ENCODE measurements around the gene SKP1.
"Not testable (repeated sequence)": the region's sequence is repeated elsewhere in the genome, so short reads cannot be mapped to it uniquely, and the experiment has no call there.

SKP1 gene

GRCh38 chr5:134174841-134175839, 1.6 kb downstream of the SKP1 start:
- H3K4me3 ChIP-seq (ENCODE audit: low read depth, low read length): peak overlapping the region; percentile 95
- DNase-seq (ENCODE audit: low read depth): no peak
- no peak for TF ChIP-seq CTCF (IDR thresholded peaks at IDR 0.05; ENCODE audit: low read depth, low read length, missing control alignments)

- H3K4me3 ChIP-seq (ENCODE audit: low read depth, low read length): no peak overlapping the region
- DNase-seq (ENCODE audit: low read depth): no peak
- TF ChIP-seq CTCF (IDR thresholded peaks at IDR 0.05; ENCODE audit: low read depth, low read length, missing control alignments): no peak
Observed at GRCh38 chr5:134171972-134172371, 4.8 kb downstream of the SKP1 start.

GRCh38 chr5:134162592-134162991, 14.2 kb downstream of the SKP1 start:
- no peak for DNase-seq (ENCODE audit: low read depth)
- H3K4me3 ChIP-seq (ENCODE audit: low read depth, low read length): no peak overlapping the region
- no peak for TF ChIP-seq CTCF (IDR thresholded peaks at IDR 0.05; ENCODE audit: low read depth, low read length, missing control alignments)

GRCh38 chr5:134161513-134162395, 15.0 kb downstream of the SKP1 start:
- DNase-seq (ENCODE audit: low read depth): no peak
- no peak overlapping the region for H3K4me3 ChIP-seq (ENCODE audit: low read depth, low read length)
- no peak for TF ChIP-seq CTCF (IDR thresholded peaks at IDR 0.05; ENCODE audit: low read depth, low read length, missing control alignments)

GRCh38 chr5:134153657-134154056, 23.1 kb downstream of the SKP1 start:
- DNase-seq (ENCODE audit: low read depth): no peak
- H3K4me3 ChIP-seq (ENCODE audit: low read depth, low read length): no peak overlapping the region
- TF ChIP-seq CTCF (IDR thresholded peaks at IDR 0.05; ENCODE audit: low read depth, low read length, missing control alignments): no peak

GRCh38 chr5:134153241-134153640, 23.5 kb downstream of the SKP1 start:
- no peak overlapping the region for H3K4me3 ChIP-seq (ENCODE audit: low read depth, low read length)
- no peak for TF ChIP-seq CTCF (IDR thresholded peaks at IDR 0.05; ENCODE audit: low read depth, low read length, missing control alignments)
- DNase-seq (ENCODE audit: low read depth): no peak

- H3K4me3 ChIP-seq (ENCODE audit: low read depth, low read length); DNase-seq (ENCODE audit: low read depth): not testable (repeated sequence)
Observed at GRCh38 chr5:134152173-134152832, 24.4 kb downstream of the SKP1 start.

Measured in GM12864 (cell line).